Left lung (tissue), 10 donors: ENCODE results near the gene MYF6. TPM values are rescaled to one million over a fixed set of nuclear protein-coding genes. Genes with fewer than 3 reads are reported as not detected.

Experiments used
- ATAC-seq: fragments of 200-7000 bp; cut with Tn5 transposase; one replicate; pipeline ENCODE4 v1.9.1; 2020; ENCODE audit warnings: moderate library complexity
- DNase-seq, 4 donors: peaks; one replicate each; pipeline ENCODE4 v3.0.0-alpha.2; 2013 to 2020
- H3K27ac ChIP-seq, 2 donors: fragments of 200-600 bp; sonication (generic) in 1 of 2; one replicate each; pipeline versions ENCODE4 v1.5.0 to v1.8.0; 2020 to 2021
- H3K27me3 ChIP-seq, 2 donors: fragments of 200-600 bp; sonication (generic) in 1 of 2; one replicate each; pipeline versions ENCODE4 v1.5.0 to v1.8.0; 2020 to 2021
- H3K36me3 ChIP-seq, 2 donors: fragments of 200-600 bp; sonication (generic) in 1 of 2; one replicate each; pipeline versions ENCODE4 v1.5.0 to v1.8.0; 2020 to 2021
- H3K4me1 ChIP-seq, 2 donors: fragments of 200-600 bp; one replicate each; pipeline ENCODE4 v1.8.0; 2021
- H3K4me3 ChIP-seq, 2 donors: fragments of 200-600 bp; sonication (generic) in 1 of 2; one replicate each; pipeline versions ENCODE4 v1.5.0 to v1.8.0; 2020 to 2021; ENCODE audit warnings: mild to moderate bottlenecking in 1 of 2
- H3K9me3 ChIP-seq, 2 donors: fragments of 200-600 bp; sonication (generic) in 1 of 2; one replicate each; pipeline versions ENCODE4 v1.5.0 to v1.8.0; 2020 to 2021
- intact Hi-C, 2 donors: fragments of 100-400 bp; cut with DNase I; formaldehyde crosslinking; loops; one replicate each; pipeline versions ENCODE4 v1.11.2 to v1.14.2; 2022
- polyA plus RNA-seq, 6 donors: library from polyadenylated mRNA; unstranded; fragments of 120-200 nt; gene quantifications; one replicate each; pipeline ENCODE4 v1.2.1, GENCODE V29; 2013; ENCODE audit not compliant: insufficient read length in 6 of 6
- total RNA-seq, 2 donors: library from RNA; stranded (reverse); fragmentation: NEBNext Ultra II Directional; extraction: Animal tissue kit (Norgen Biotek cat#: 25700); gene quantifications; one replicate each; pipeline ENCODE4 v1.2.1, GENCODE V29; 2021
- TF ChIP-seq, protein P1 (sequence below), 2 donors: fragments of 200-600 bp; sonication (generic) in 1 of 2; IDR thresholded peaks; one replicate each; pipeline versions ENCODE4 v1.5.0 to v1.8.0; 2021; ENCODE audit warnings: antibody characterized with exemption in 2 of 2
- donor health status: DM: no; HTN: yes; CAD: no.
- donor health status: DM: no; HTN: no; CAD: no.

Gene MYF6
- total and polyA plus RNA-seq, 8 donors, result 0.13 to 0.46 (median 0.24) TPM; not detected in 2

DNA sequence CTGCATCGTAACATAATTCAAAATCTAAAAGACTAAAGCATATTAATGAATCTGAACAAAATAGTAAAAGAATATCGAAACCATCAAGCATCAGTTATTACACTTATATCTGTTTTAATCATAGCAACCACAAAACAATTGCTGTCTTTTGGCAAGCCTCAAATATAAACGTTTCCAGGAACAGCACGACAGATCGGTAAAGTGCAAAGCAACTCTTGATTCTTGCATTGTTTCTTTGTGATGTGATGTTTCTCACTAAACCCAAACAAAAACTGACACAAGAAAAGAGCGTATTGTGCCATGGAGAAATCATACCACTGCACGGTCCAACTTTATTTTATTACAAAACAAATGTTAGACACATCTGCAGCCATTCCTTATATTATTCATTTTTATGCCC lies 9.2 kb upstream of the MYF6 start:
- TF ChIP-seq, protein P1, sequence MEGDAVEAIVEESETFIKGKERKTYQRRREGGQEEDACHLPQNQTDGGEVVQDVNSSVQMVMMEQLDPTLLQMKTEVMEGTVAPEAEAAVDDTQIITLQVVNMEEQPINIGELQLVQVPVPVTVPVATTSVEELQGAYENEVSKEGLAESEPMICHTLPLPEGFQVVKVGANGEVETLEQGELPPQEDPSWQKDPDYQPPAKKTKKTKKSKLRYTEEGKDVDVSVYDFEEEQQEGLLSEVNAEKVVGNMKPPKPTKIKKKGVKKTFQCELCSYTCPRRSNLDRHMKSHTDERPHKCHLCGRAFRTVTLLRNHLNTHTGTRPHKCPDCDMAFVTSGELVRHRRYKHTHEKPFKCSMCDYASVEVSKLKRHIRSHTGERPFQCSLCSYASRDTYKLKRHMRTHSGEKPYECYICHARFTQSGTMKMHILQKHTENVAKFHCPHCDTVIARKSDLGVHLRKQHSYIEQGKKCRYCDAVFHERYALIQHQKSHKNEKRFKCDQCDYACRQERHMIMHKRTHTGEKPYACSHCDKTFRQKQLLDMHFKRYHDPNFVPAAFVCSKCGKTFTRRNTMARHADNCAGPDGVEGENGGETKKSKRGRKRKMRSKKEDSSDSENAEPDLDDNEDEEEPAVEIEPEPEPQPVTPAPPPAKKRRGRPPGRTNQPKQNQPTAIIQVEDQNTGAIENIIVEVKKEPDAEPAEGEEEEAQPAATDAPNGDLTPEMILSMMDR (IDR thresholded peaks at IDR 0.05), result no peak
- no peaks in the 10 kb centered on the region for H3K27me3 ChIP-seq
- no peaks in the 10 kb centered on the region for H3K4me1 ChIP-seq
- H3K9me3 ChIP-seq, result no peaks in the 10 kb centered on the region
- H3K36me3 ChIP-seq, result no peaks in the 10 kb centered on the region
- DNase-seq (no peak), ATAC-seq (no peak)
- H3K4me3 ChIP-seq, result no peak overlapping the region
- H3K27ac ChIP-seq, result no peak overlapping the region
- intact Hi-C loops, result no loop called here

DNA sequence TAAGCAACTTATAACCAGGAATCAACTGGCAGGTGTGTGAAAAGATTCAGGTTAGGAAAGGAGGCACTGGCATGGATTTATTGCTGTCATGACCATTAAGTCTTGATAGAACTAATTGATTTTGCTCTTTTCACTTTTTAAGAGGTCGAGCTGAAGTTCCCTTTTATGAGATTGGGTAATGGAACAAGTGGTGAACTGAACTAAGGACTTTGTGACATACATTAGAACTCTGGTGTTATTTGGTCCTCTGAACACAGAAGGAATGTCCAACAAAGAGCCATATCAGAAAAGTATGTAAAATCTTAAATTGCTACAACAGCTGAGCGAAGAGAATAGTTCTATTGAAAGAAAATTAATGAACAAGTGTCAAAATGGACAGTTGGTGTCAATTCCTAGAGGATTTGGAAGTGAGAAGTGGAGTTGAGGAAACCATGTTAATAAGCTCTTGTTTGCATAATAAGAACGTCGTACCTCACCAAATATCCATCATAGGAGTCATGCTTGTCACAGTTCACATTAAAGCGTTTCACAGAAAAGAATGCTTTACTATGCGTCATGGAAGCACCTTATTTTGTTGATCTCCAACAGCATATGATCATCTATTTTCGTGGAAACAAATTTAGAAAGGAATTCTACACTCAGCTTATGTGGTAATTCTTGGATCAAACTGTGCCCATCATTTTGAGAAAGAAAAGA lies 8.4 kb upstream of the MYF6 start:
- TF ChIP-seq, protein P1 (IDR thresholded peaks at IDR 0.05), result no peak
- H3K9me3 ChIP-seq, result no peaks in the 10 kb centered on the region
- ATAC-seq, result no peak
- H3K27ac ChIP-seq, result no peak overlapping the region
- no peaks in the 10 kb centered on the region for H3K36me3 ChIP-seq
- intact Hi-C loops, result no loop called here
- no peaks in the 10 kb centered on the region for H3K4me1 ChIP-seq
- no peak for DNase-seq
- no peak overlapping the region for H3K4me3 ChIP-seq
- H3K27me3 ChIP-seq, result no peaks in the 10 kb centered on the region

DNA sequence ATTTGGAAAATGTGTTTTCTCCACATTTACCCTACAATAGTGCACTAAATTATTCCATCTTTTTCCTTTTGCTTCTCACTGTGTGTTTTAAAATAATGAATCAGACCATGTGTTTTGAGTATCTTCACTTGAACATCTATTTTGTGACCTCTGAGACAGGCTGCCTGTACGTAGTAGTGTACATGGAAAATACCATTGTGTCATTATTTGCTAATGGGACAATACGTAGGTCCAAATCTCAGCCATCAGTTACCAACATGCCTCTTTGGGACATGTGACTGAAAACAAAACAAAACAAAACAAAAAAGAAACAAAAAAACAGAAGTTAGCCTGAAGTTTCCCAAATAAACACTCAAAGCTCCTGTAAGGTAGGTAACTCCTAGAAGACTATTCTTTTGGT lies 7.1 kb upstream of the MYF6 start:
- no peak overlapping the region for H3K4me3 ChIP-seq
- H3K4me1 ChIP-seq, result no peaks in the 10 kb centered on the region
- DNase-seq, result no peak
- H3K27ac ChIP-seq, result no peak overlapping the region
- intact Hi-C loops, result no loop called here
- H3K27me3 ChIP-seq, result no peaks in the 10 kb centered on the region
- no peaks in the 10 kb centered on the region for H3K36me3 ChIP-seq
- TF ChIP-seq, protein P1 (IDR thresholded peaks at IDR 0.05), result no peak
- no peaks in the 10 kb centered on the region for H3K9me3 ChIP-seq
- ATAC-seq, result no peak

DNA sequence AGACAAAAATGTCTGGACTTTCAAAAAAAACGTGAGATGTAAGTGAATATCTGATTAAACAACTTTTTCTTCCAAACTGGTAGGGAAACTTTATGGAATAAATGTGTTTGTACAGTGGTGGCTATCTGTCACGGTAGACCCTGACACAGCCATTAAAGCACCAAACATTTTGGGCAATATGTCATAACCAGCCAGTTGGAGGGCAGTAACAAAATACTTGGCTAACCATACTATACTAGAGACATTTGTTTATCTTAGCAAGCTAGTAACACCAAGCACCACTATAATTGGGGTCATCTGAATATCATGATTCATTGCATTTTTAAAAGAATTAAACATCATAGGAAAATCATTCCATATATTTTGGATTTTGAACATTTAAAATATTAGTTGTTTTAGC lies 6.0 kb upstream of the MYF6 start:
- intact Hi-C loops, result no loop called here
- H3K27me3 ChIP-seq, result peaks cover 0 to 2% of the 10 kb centered on the region in 2 donors
- no peaks in the 10 kb centered on the region for H3K36me3 ChIP-seq
- no peak overlapping the region for H3K4me3 ChIP-seq
- no peaks in the 10 kb centered on the region for H3K9me3 ChIP-seq
- DNase-seq, result no peak
- ATAC-seq, result no peak
- no peaks in the 10 kb centered on the region for H3K4me1 ChIP-seq
- TF ChIP-seq, protein P1 (IDR thresholded peaks at IDR 0.05), result no peak
- no peak overlapping the region for H3K27ac ChIP-seq

DNA sequence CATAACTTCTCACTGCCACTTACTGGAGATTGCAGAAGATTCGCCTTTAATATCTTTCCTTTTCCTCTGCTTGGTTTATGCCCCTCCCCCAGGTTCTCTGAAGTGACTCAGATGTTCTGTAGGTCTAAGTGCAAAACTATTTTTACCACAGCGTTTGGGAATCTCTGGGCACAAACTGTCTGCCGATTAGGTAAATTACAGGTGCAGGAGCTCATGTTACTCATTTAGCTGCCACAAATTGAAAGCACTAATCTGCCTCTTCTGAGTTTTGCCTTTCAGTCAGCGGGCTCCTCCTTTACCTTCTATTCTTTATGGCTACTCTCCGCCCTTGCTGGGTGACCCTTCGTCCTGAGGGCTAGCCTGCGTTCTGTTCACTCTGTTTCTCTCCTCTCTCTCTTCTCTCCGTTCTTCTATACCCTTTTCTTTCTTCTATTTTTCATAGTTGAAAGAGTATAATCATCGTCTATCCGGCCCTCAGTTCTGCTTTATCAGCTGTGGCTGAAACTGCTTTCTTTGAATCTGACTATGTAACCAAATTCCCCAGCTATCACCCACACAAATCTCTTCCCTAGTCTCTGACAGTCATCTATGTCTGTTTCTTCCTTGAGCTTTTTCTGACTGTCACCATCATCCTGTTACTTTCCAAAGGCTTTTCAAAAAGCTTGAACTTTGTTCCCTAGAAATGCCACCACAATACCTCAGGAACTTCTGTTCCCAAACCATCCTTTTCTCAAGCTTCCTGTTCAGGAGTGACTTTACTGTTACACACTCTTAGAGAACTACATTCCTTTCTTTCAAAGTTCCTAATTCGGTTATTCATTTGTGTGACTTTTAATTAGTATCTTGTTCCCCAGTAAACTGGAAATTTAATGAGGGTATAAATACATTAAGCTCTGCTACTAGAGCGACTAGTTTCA lies 4.3 kb upstream of the MYF6 start:
- Histone ChIP-seq H3K27ac (no peak overlapping the region), H3K36me3 (no peaks in the 10 kb centered on the region), H3K4me3 (no peak overlapping the region), H3K27me3 (peaks cover 2 to 17% of the 10 kb centered on the region in 2 donors), H3K4me1 (no peaks in the 10 kb centered on the region), H3K9me3 (no peaks in the 10 kb centered on the region)
- intact Hi-C loops, result no loop called here
- ATAC-seq (peak; percentile 24), DNase-seq (no peak)
- TF ChIP-seq, protein P1 (IDR thresholded peaks at IDR 0.05), result no peak
